ENCODE results near the gene SMAD6.

GRCh38 chr15:66718220-66718988 lies 16.4 kb downstream of the SMAD6 start:
- no peak for TF ChIP-seq CTCF (IDR thresholded peaks at IDR 0.05; ENCODE audit: insufficient read depth, low read depth, low read length)
- TF ChIP-seq EZH2 (IDR thresholded peaks at IDR 0.05; ENCODE audit: insufficient read depth, low read length): no peak

All from astrocyte (in vitro differentiated cells and primary cell).